Measurements from ENCODE around the gene GMPPA. TPM values are rescaled to one million over a fixed set of nuclear protein-coding genes. Genes with fewer than 3 reads are reported as not detected.
A peak's percentile ranks its signal among the peaks of the same experiment; 100 is the strongest.

GMPPA gene
- total RNA-seq, 1 experiment from 2014 or later, result 40.2 TPM

- no peak for DNase-seq (ENCODE audit: extremely low read depth, low read depth)
Observed at GRCh38 chr2:219499555-219499954, 864 bp downstream of the GMPPA start.

GRCh38 chr2:219500135-219500534 is 1.4 kb downstream of the GMPPA start:
- DNase-seq (ENCODE audit: extremely low read depth, low read depth), result no peak

GRCh38 chr2:219501849-219502248 is 3.2 kb downstream of the GMPPA start:
- no peak for DNase-seq (ENCODE audit: extremely low read depth, low read depth)

- DNase-seq (ENCODE audit: extremely low read depth, low read depth), result no peak
Observed at GRCh38 chr2:219502618-219503017, 3.9 kb downstream of the GMPPA start.

GRCh38 chr2:219505585-219505984 is 6.9 kb downstream of the GMPPA start:
- DNase-seq (ENCODE audit: extremely low read depth, low read depth), result no peak

- DNase-seq (ENCODE audit: extremely low read depth, low read depth), result no peak
Observed at GRCh38 chr2:219506153-219506801, 7.6 kb downstream of the GMPPA start.

GRCh38 chr2:219506802-219507526 is 8.3 kb downstream of the GMPPA start:
- DNase-seq (ENCODE audit: extremely low read depth, low read depth), result no peak

- DNase-seq (ENCODE audit: extremely low read depth, low read depth), result no peak
Observed at GRCh38 chr2:219507581-219508443, 9.1 kb downstream of the GMPPA start.

- no peak for DNase-seq (ENCODE audit: extremely low read depth, low read depth)
Observed at GRCh38 chr2:219508444-219508734, 9.7 kb downstream of the GMPPA start.

- DNase-seq (ENCODE audit: extremely low read depth, low read depth), result no peak
Observed at GRCh38 chr2:219508971-219509779, 10.5 kb downstream of the GMPPA start.

GRCh38 chr2:219509780-219510511 is 11.3 kb downstream of the GMPPA start:
- DNase-seq (ENCODE audit: extremely low read depth, low read depth), result peak; percentile 56

- DNase-seq (ENCODE audit: extremely low read depth, low read depth), result no peak
Observed at GRCh38 chr2:219510512-219511135, 11.9 kb downstream of the GMPPA start.

- DNase-seq (ENCODE audit: extremely low read depth, low read depth), result no peak
Observed at GRCh38 chr2:219511547-219512325, 13.0 kb downstream of the GMPPA start.

- DNase-seq (ENCODE audit: extremely low read depth, low read depth), result no peak
Observed at GRCh38 chr2:219512524-219513216, 14.0 kb downstream of the GMPPA start.

- DNase-seq (ENCODE audit: extremely low read depth, low read depth), result no peak
Observed at GRCh38 chr2:219513787-219514186, 15.1 kb downstream of the GMPPA start.

- DNase-seq (ENCODE audit: extremely low read depth, low read depth), result no peak
Observed at GRCh38 chr2:219514196-219514761, 15.6 kb downstream of the GMPPA start, which contains the start of gene ASIC4. ASIC4 (plus strand) TSS chr2:219514482; CDS start chr2:219514725, 243 bp downstream.

- no peak for DNase-seq (ENCODE audit: extremely low read depth, low read depth)
Observed at GRCh38 chr2:219514836-219515235, 16.1 kb downstream of the GMPPA start.
